Ecto neural progenitor cell (in vitro differentiated cells): ENCODE measurements around the gene SAMD14.

ENCODE experiments used
- DNase-seq: peaks from one replicate; pipeline ENCODE4 v3.0.0-alpha.2; 2018; ENCODE audit warnings: low spot score

Gene SAMD14

DNA sequence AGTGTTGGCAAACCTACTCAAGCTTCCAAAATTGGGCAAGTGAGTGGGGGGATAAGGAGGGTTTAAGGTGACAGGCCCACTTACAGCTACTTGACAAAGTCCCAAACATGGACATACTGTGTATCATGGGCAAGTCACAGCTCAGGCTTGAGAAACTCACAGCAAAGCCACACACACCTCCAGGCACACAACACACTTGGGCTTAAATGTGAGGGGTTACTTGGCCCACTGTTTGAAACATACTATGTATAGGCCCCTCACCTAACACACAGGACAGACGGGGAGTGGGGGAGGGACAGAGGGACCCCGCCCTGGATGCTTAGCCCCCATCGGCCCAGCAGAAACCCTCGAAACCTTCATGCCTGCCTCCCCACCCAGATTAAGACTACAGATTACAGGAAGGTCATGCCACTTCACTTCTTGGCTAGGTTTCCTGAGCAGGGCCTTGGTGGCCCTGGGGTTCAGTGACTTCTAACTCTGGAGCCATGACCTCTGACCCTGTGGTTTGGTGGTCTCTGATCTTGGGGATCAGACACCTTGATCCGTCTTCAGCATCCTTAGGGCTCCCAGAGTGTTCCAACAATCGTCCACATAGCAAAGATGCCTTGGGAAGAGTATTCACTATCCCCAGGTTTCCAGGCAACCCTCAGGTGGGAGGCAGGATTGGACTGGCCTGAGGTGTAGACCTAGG lies 2.3 kb upstream of the SAMD14 start:
- no peak for DNase-seq

DNA sequence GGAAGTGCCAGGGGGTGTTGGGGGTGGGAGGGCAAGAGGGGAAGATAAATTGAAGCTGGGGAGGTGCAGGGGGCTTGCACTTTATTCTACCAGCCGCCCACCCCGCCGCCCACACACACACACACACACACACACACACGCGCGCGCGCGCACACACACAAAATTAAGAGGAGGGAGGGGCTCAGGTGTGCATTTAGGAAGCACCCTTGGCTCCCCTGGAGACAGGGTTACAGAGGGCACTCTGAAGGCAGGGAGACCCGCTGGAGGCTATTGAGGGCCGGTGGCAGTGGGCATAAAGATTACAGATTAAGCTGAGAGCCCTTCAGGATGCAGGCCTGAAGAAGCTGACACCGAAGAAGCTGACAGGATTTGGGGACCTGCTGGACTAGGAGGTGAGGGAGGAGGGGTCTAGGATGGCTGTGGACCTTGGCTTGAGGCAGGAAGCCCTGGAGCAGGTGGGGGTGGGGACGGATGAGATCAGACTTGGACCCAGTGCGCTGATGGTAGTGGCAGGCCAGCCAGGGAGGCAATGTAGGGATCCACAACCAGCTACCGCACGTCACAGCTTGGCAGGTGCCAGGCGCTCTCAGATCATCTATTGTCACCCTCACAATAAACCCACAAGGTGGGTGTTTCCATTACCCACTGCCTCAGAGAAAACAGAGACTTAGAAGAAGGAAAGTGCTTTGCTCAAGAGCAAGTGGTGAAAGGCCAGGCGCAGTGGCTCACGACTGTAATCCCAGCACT lies 772 bp upstream of the SAMD14 start:
- DNase-seq, result no peak

DNA sequence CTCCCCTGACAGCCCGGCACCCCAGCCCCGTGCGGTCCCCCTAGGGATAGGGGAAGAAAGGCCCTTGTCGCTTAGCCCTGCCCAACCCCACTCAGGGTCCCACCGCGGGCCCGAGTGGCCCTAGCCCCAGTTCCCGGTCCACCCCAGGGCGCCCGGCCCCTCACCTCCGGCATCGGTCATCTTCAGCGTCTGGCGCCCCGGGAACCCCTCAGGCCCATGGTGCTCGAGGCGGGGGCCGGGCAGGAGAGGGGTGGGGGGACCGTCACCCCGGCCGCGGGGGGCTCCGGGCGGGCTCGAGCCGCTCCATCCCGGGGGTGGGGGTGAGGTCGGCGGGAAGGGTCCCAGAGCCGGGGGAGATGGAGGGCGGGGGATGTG lies 620 bp downstream of the SAMD14 start:
- DNase-seq, result no peak

DNA sequence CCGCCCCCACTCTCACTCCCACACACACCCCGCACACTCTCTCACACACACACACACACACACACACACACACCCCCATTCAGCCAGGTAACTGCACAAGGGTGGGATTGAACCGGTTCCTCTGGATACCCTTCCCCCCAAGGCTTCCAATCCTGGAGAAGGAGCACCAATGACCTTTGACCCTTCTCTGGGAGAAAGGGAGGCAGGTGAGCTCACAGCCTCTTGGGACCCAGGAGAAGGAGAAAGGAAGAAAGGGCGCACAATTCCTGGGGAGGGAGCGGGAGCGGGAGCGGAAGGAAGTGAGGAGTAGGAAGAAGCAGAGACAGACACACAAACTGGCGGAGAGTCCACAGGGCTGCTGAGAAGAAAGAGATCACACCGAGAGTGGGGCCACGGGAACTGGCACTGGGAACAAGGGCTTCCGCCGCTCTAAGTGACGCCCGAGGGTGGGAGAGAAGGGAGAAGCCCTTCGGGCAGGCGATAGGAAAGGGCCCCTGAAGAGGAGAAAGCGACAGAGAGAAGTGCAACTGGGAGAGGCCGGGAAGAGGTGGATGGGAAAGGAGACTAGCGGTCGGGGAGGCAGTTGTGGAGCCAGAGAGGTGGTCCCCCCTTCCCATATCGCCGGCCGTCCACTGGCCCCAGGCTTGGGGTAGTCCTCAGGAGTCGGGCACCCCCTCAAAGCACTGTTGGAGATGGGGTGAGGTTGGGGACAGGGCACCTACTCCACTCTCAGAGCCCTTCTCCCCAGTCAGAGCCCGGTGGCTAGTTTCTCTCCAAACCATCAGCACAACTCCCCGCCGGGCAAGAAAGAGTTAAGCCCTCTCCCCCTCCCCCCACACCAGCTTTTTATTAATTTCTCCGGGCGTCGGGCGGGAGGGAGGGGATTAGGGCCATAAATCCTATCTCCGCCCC lies 1.3 kb downstream of the SAMD14 start:
- DNase-seq, result peak; percentile 78

DNA sequence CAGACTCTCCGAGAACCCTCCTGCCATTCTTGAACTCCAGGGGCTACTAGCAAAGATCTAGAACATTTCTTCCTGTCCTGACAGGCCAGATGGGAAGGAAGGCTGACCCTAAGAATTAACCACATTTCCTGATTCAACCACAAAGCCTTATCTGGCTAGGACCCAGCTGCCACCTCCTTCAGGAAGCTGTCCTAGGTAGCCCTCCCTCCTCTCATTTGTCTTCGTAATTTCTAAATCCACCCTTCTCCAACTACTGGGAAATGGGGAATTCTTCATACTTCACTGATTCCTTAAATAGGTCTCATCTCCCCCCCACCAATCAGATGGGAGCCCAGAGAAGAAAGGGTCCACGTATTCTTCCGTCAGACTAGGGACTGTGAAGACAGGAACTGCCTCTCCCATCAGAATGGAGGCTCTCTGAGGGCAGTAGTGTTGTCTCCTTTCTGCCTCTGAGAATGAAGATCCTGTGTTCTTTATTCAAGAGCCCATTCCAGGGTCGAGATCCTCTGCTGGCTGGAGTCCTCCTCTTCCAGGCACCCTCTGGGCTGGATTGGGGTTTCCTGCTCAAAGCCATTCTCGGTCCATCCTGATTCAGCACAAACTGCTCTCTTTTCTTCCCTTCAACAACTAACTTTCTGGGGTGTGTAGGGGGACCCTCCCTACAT lies 2.1 kb downstream of the SAMD14 start:
- no peak for DNase-seq

DNA sequence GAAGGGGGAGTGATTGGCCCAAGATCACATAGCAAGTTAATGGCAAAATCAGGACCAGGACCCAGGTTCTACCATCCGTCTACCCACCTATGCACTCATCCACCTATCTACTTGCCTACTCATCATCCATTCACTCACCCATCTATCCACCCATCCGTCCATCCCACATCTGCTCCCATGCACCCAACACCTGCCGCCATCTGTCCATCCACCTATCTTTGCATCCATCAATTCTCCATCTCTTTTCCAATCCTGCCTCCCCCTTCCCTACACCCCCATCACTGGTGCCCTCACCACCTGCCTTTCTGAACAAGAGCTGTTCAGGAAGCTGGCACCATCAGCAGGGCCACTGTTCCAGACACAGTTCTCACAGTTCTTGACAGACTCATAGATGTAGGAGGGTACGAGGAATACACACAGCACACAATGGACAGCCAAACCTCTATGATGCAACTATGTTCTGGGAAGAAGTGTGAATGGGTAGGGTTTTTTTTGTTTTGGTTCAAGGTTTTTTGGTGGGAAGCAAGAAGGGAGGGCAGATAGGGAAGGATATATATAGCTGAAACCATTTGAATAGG lies 4.5 kb downstream of the SAMD14 start:
- no peak for DNase-seq

DNA sequence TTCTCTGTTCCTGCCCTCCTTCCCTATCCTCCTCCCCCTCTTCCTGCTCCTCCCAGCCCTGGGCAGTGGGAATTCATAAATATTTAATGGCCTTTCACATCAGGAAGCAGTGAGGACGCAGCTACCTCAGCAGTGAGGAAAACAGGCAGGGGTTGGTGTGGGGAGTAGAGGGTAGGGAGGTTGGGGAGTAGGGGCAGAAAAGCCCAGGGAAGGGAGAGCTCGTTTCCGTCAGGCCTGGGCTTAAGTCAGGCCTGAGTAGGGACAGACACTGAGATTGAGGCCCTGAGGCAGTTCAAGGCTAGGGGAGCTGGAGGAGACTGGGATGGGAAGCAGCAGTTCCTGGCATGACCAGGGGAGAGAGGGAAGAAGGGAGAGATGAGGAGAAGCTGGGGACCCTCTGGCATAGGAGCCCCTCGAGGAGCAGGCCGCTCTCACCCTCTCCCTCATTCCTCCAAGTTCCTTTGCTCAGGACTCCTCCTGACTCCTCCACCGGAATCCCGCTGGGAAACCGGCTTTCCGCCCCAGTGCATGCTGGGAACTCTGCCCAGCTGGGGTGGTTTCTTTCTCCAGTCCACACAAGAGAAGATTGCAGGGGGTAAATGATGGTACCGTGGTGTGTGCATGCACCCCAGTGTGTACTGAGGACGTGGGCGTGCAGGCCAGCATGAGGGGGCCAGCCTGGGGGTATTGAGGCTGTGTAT lies 6.2 kb downstream of the SAMD14 start:
- DNase-seq, result no peak

DNA sequence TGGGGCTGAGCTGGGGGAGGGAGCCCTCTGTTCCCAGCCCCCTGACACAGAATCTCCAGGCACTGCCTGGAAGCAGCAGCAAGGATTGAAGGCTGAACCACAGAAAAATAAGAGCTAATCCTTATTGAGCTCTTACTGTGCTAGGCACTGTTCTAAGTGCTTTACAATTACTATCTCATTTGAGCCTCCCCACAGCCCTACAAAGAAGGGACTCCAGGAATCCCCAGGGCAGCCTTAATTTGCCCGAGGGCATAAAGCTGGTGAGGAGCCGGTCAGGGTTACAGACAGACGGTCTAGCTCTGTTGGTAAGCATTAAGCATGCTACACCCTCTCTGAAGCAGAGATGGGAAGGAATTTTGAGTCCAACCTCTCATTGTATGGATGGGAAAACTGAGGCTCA lies 7.0 kb downstream of the SAMD14 start:
- DNase-seq, result no peak

DNA sequence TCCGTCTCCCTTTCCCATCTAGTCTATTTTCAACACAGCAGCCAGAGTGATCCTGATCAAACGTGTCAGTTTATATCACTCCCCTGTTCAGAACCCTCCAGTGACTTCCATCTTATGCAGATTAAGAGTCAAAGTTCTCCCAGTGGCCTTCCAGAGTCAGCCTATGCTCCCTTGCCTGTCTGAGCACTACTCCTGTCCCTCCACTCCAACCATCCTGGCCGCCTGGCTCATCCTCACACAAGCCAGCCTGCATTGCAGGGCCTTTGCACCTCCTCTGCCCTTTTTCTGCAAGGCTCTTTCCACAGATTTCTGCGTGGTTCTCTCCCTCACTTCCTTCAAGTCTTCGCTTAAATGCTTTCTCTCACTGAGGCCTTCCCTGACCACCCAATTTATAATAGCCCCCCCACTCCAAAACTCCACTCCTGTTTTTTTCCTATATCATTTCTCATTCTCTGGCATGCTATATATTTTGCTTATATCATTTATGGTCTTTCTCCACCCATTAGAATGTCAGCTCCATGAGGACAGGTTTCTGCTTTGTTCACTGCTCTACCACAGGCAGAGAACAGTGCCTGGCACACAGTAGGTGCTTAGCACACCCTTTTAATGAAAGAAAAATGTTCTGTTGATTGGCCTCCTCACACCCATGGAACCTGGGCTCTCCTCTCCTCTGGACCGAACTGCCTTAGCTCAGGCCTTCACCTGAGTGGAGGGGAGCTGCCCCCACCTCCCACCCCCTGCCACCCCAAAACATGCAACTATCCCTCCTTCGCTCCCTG lies 9.3 kb downstream of the SAMD14 start:
- no peak for DNase-seq

DNA sequence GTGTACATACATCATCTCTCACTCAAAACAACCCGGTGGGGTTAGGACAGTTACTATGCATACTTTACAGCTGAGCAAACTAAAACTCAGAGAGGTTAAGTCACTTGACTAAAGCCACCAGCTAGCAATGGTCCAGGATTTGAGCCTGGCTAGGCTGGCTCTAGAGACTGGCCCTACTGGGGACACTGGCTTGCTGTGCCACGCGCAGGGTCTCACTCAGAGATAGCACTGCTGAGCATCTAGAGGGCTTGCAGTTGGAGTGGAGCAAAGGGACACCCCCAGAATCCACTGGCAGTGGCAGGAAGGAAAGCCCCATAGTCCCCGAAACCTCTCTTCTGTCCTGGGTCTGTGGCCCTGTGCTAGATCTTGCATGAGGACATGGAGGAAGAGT lies 11.1 kb downstream of the SAMD14 start:
- no peak for DNase-seq

DNA sequence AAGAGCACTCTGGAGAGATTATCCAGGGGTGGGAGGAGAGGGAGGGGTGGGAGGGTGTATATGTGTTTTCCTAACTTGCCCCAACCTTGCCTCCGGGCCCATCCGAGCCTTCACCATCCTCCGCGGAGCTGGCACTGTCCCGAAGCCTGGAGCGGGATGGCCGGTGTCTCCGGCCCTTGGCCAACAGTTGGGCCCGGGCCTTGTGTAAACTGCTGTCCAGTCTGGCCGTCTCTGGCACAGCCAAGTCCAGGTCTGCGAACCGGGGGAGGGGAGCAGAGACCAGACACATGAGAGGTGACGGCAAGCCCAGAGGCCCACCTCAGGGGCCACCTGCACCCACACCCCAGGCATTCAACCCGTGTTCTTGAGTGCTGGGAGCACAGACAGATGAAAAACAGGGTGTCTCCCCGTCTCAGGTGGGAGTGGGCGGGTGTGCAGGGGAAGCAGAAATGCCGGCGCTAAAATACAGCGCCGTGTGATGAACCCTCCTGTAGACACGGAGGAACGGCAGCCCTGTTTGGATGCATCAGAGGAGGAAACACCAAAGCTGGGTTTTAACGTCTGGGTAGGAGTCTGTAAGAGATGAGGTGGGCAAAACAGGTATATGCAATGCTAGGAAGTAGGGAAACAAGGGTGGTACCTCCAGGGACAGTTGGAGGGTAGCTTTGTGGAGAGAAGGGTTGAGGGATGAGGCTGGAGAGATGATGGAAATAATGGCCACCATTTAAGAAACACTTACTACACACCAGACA lies 11.7 kb downstream of the SAMD14 start:
- no peak for DNase-seq

DNA sequence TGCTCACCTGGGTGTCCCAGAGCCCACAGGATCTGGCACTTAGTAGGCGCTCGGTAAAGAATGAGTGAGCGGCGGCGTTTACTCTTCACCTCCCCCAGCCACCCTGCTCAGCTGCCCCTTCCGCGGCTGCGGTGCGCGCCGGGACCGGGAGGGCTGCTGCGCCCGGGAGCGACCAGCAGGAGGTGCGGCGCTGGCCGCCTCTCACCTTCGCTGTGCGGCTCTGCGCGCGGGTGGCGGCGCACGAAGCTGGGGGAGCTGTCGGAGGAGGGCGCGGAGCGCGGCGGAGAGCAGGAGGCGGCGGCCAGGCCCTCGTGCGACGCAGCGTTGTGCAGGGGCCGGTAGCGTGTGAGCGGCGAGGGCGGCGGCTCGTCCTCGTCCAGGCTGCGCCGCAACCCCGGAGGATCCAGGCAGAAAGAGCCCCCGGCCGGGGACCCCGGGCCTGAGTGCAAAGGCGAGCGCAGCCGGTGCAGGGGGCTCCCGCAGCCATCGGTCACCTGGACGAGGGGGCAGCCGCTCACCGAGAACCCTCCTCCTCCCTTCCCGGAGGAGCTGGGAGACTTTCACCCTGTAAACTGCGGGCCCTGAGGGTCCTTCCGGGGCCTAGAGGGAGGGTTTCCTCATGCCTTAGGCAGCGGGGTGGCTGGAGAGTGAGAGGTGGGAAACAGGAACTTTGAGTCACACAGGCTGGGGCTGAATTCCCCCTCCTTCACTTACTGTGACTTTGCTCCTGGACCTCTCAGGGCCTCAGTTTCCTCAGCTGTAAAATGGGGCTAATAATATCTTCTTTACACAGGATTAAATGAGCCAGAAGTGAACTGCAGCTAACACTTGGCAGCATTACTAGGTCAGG lies 12.5 kb downstream of the SAMD14 start:
- peak; percentile 92 for DNase-seq

DNA sequence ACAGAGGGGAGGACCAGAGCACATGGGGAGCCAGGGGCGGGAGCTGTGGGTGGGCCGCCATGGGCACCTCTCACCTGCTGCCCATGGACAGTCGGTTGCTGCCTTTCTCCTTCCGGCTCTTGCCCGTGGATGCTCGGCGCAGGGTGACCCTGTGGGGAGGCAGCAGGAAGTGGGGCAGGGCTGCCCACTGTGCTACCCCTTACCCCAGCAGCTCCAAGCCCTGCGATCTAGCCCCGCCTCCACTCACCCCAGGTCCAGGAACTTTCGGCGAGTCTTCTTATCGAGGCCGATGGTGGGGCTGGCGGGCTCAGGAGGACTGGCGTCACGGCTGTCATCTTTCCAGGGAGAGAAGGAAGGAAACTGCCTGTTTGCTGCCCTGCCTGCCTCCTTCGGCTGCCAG lies 14.2 kb downstream of the SAMD14 start:
- DNase-seq, result no peak

DNA sequence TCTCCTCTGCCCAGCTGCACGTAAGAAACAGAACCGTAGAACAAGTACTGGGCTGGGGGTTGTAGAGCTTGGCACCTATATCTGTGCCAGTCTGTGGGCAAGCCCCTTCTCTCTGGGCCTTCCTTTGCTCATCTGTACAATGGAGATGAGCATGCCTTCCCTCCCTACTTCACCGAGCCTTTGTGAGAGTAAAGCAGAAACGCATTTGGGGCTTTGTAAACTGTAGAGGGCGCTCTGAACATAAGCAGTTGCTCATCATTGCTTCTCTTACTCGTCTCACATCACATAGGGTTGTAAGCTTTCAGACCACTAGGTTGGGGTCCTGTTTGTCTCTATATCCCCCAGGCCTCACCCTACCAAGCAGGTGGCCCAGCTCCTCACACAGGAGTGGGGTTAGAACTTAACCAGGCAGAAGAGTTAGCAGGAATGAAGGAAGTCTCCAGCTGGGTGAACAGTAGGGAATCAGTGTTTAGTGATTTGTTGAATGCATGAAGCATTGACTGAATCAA lies 15.1 kb downstream of the SAMD14 start:
- no peak for DNase-seq

DNA sequence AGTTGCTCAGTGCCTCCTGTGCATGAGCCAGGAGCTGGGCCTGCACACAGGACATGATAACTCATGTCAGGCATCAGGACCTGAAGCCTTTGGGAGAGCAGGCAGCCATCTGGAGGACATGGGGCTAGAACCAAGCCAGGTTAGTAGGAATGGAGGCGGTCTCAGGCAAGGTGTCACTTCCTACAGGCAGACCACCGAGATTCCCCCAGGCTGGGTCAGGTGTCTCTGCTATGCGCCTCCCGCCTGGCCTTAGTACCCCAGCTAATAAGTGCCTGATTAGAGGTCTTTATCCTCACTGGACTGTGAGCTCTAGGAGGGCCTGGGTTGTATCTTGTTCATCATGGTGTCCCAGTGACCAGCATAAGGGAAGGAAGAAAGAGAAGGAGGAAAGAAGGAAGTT lies 15.6 kb downstream of the SAMD14 start:
- no peak for DNase-seq

DNA sequence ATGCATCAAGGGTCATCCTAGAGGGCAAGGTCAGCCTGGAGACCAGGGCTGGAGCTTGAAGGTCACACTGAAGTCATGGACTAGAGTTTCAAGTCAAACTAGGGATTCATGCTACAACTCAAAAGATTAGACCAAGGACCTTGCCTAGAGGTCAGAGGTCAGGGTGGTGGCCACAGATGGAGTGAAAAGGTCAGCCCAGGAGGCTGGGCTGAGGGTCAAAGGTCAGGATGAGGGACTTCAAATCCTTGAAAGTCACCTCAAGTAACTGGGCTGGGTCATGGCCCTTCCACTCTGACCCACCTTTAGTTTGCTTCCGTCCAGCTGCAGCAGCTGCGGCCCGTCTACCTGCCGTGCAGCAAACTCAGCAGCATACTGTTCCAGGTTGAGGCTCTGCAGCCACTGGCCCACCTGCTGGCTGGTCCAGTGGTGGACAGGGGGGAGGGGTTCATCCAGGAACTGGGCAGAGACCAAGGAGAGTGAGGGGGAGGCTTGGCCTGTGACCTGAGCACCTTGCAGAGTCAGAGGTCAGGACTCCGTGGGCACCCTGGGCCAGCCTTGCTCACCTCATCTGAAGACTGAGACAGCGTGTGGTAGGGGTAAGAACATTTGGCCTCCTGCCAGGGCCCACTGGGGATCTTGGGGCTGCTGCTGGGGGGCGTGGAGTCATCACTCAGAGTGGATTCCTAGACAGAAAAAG lies 16.2 kb downstream of the SAMD14 start:
- DNase-seq, result no peak

DNA sequence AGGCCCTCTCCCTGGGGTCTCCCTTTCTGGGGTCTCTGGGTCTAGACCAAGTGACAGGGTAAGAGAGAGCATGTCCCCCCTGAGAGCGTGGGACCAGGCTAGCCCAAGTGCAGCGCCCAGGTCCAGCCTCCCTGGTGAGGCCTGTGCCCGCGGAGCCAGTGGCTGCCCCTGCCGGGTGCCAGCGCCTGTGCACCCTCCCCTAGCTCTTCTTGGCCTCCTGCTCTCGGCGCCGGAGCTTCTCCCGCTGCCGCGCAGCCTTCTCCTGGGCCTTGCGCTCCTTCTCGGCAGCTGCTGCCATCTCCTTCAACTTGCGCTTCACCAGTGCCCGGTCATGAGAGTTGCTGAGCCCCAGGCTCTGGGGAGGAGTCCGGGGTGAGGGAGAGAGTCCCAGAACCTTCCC lies 17.3 kb downstream of the SAMD14 start:
- DNase-seq, result no peak
